K562 (cell line): ENCODE measurements around the gene MRPL3. TPM values are rescaled to one million over a fixed set of nuclear protein-coding genes. Genes with fewer than 3 reads are reported as not detected.

ENCODE experiments used
- polyA plus RNA-seq, 8 experiments: library from polyadenylated mRNA; depleted of rRNA in 4 of 8; stranded (reverse) in 5 of 8; unstranded in 3 of 8; fragments of >200 nt; fragmentation: Nextera tagmentation in 2 of 8; fragmentation: Illumina TruSeq in 1 of 8; extraction: Ambion mirVana in 2 of 8; extraction: Trizol in 1 of 8; gene quantifications; 2 replicates each; pipeline versions ENCODE4 v1.2.1 to v1.2.3, GENCODE V29; 2011 to 2014; ENCODE audit warnings: inconsistent platforms in 1 of 8, missing spikeins in 1 of 8
- small RNA-seq: library from RNA; depleted of rRNA; stranded (forward); fragments of <200 nt; gene quantifications from one replicate; pipeline ENCODE3, GENCODE V24; 2014
- total RNA-seq, 7 experiments: library from RNA; depleted of rRNA in 6 of 7; stranded (reverse); fragments of >200 nt in 6 of 7; fragmentation: Illumina TruSeq in 2 of 7; extraction: Trizol in 2 of 7; gene quantifications; 2 replicates each; pipeline versions ENCODE4 v1.2.1 to v1.2.3, GENCODE V29; 2011 to 2021; ENCODE audit warnings: low replicate concordance in 1 of 7

The MRPL3 gene
- total and polyA plus RNA-seq, 9 of the 15 experiments (the other 6 are each of a cell fraction or from before 2014, with no cell fraction given) = 81.7 to 340 (median 190) TPM

Small RNA genes lying within 50 kb of the gene (small RNA-seq; reads per million reads assigned to genes)
- not detected for gene AC107027.2
- 5.6 reads per million, percentile 93 among the genes with 10 or more reads in this experiment for gene SNORA58

Other genes starting within 250 kb of the MRPL3 start
- 8.8 and 10.7 TPM in 2 replicates for gene NUDT16, start 121.2 kb downstream of the MRPL3 start, total RNA-seq (2014; rRNA removed)
- 7.5 and 7.6 TPM in 2 replicates for gene NUDT16, start 121.2 kb downstream of the MRPL3 start, total RNA-seq (2014; rRNA removed; fragmentation: Illumina TruSeq; extraction: Trizol)
- 7.6 and 7.8 TPM in 2 replicates for gene NUDT16, start 121.2 kb downstream of the MRPL3 start, total RNA-seq (2015; rRNA removed; fragmentation: Illumina TruSeq; extraction: Trizol)
- gene NUDT16, start 121.2 kb downstream of the MRPL3 start, total RNA-seq (2021) = 11.1 and 11.2 TPM in 2 replicates
- 6.7 and 7.1 TPM in 2 replicates for gene NUDT16, start 121.2 kb downstream of the MRPL3 start, polyA plus RNA-seq (2011; rRNA removed)
- 8.2 and 8.8 TPM in 2 replicates for gene NUDT16, start 121.2 kb downstream of the MRPL3 start, polyA plus RNA-seq (2014; fragmentation: Illumina TruSeq; extraction: Trizol)
- gene NUDT16, start 121.2 kb downstream of the MRPL3 start, polyA plus RNA-seq (2014; fragmentation: Nextera tagmentation; extraction: Ambion mirVana) = 1 to 10 TPM; 1.5 to 1.9 TPM
- 9.7 and 11.4 TPM in 2 replicates for gene NUDT16, start 121.2 kb downstream of the MRPL3 start, polyA plus RNA-seq (2014; rRNA removed)